H1 (cell line): ENCODE measurements around the gene TOR1AIP1.

Experiments
- ATF2 ChIP-seq: IDR thresholded peaks from 2 replicates; pipeline ENCODE4 v1.6.1; 2012; ENCODE audit warnings: low read length, inconsistent platforms
- CTCF ChIP-seq, 3 experiments: IDR thresholded peaks; 1 replicate in 2 of 3; 2 replicates in 1 of 3; pipeline versions ENCODE4 v1.5.1 to v1.6.1; 2011; ENCODE audit warnings: low read length in 3 of 3, mild to moderate bottlenecking in 3 of 3, inconsistent platforms in 2 of 3, low read depth in 1 of 3, moderate library complexity in 1 of 3; ENCODE audit not compliant: insufficient read depth in 1 of 3; ENCODE audit errors: control extremely low read depth in 1 of 3

DNA sequence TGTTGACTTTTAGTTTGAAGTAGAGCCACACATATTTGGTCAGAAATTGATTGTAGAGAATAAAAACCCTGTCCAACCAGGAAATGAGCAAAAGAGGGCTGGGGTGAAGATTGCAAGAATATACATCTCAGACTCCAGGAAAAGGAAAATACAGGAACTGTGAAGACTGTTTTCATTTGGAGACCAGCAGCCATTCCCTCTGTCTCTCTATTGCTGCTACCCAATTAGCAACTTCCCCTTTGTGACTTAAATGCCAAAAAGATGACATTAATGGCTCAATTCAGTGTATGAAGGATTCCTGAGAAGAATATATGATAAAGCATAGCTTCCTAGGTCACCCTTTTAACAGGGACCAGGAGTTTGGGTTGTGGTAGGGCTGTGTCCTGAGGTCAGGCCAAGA is 40.9 kb downstream of the TOR1AIP1 start:
- TF ChIP-seq CTCF (IDR thresholded peaks at IDR 0.05; ENCODE audit: control extremely low read depth in 1 of 3, insufficient read depth in 1 of 3, low read depth in 1 of 3, low read length in 3 of 3) (no peak), ATF2 (no peak)
